ENCODE data around the gene FPR3.

The FPR3 gene, protein sequence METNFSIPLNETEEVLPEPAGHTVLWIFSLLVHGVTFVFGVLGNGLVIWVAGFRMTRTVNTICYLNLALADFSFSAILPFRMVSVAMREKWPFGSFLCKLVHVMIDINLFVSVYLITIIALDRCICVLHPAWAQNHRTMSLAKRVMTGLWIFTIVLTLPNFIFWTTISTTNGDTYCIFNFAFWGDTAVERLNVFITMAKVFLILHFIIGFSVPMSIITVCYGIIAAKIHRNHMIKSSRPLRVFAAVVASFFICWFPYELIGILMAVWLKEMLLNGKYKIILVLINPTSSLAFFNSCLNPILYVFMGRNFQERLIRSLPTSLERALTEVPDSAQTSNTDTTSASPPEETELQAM

DNA sequence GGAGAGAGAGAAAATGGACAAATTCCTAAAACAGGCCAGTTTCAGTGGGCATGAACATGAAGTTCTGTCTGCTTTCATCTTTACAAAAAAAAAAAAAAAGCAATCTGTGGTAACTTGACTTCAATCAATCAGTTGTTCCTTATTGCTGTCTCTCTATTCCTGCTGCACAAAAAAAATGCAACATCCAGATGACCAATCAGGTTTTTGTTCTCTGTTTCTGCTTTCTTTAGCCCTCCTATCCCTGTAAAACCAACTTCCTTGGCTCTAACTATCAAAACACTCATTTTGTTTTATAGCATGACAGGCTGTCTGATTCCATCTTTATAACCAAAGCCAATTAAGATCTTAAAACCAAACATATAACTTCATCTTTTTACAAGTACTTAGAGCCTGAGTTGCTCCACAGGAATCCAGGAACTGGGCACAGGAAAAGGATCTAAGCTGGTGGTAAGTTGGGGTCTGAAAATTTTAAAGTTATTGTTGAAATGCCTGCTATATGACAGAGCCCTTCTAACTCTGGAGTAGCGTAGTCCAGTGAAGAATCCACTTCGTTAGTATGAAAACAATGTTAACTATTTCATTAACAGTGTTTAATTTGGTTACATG lies at the start of gene FPR3:
Gene FPR3, plus strand, starts transcription at position 273 of the 606 bp plus-strand sequence. CDS start 28,592 bp downstream, outside the sequence.
- no peak for TF ChIP-seq CTCF (IDR thresholded peaks at IDR 0.05; ENCODE audit: extremely low read depth, missing control alignments)
- no peak for DNase-seq (ENCODE audit: low spot score)

GRCh38 chr19:51746731-51747130 lies 48.2 kb upstream of the FPR3 start:
- no peak for TF ChIP-seq CTCF (IDR thresholded peaks at IDR 0.05; ENCODE audit: extremely low read depth, missing control alignments)
- DNase-seq (ENCODE audit: low spot score) = no peak

DNA sequence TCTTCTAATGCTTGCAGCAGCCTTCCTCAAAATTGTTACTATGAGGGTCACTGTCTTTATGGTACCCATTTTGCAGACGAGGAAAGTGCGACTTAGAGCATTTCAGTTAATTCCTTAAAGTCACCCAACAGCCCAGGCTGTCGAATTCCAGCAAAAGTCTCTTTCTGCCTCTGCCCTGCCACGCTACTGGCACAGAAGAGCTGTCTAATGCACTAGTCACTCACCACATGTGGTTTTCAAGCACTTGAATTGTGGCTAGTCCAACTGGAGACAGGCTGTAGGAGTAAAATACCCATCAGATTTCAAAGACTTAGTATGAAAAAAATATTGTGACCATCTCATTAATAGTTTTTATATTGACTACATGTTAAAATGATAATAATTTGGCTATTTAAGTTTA lies 45.0 kb upstream of the FPR3 start:
- TF ChIP-seq CTCF (IDR thresholded peaks at IDR 0.05; ENCODE audit: extremely low read depth, missing control alignments) = no peak
- DNase-seq (ENCODE audit: low spot score) = no peak

DNA sequence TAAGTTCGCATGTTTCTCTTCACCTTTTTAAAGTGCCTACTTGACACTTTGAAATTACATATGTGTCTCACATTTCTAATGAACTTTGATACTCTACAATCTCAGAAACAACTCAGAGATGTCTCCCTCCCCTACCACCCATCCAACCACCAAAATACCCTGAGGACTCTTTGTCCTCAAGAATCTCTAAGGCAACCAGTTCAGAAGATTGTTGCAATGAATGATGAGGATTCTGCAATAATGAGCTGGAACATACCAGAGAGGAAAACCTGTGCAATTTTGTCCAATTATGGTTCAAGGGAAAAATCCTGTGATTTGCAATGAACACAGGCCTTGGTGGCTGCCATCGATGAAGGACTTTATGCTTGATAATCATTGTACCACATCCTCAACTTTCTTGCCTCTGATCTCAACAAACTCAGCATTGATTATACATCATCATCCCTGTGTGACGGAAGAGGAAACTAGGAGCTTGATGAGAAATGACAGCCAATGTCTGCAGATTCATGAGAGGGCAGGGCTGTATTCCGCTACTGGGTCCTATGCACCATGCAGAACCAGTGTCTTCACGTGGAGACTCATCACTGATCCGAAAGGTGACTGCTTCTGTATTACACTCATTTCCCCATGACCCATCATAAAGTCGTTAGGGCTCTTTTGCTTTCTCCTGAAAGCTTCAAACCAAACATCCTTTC lies 44.4 kb upstream of the FPR3 start:
- no peak for TF ChIP-seq CTCF (IDR thresholded peaks at IDR 0.05; ENCODE audit: extremely low read depth, missing control alignments)

GRCh38 chr19:51751655-51752054 lies 43.3 kb upstream of the FPR3 start, which contains the start of gene FPR1:
TSS of gene FPR1 (minus strand) at chr19:51751878. CDS start at chr19:51746994, 4,884 bp downstream.
- TF ChIP-seq CTCF (IDR thresholded peaks at IDR 0.05; ENCODE audit: extremely low read depth, missing control alignments) = no peak
- DNase-seq (ENCODE audit: low spot score) = no peak

More for the DNA sequence above, 44.4 kb upstream of the FPR3 start:
- no peak for DNase-seq (ENCODE audit: low spot score)

- TF ChIP-seq CTCF (IDR thresholded peaks at IDR 0.05; ENCODE audit: extremely low read depth, missing control alignments) = no peak
- DNase-seq (ENCODE audit: low spot score) = no peak
These were observed 40.8 kb upstream of the FPR3 start for GRCh38 chr19:51754109-51754508.

- no peak for TF ChIP-seq CTCF (IDR thresholded peaks at IDR 0.05; ENCODE audit: extremely low read depth, missing control alignments)
- DNase-seq (ENCODE audit: low spot score) = no peak
These were observed 40.2 kb upstream of the FPR3 start for GRCh38 chr19:51754770-51755169.
